Measurements from ENCODE around the gene KCNQ5.

The KCNQ5 gene

DNA sequence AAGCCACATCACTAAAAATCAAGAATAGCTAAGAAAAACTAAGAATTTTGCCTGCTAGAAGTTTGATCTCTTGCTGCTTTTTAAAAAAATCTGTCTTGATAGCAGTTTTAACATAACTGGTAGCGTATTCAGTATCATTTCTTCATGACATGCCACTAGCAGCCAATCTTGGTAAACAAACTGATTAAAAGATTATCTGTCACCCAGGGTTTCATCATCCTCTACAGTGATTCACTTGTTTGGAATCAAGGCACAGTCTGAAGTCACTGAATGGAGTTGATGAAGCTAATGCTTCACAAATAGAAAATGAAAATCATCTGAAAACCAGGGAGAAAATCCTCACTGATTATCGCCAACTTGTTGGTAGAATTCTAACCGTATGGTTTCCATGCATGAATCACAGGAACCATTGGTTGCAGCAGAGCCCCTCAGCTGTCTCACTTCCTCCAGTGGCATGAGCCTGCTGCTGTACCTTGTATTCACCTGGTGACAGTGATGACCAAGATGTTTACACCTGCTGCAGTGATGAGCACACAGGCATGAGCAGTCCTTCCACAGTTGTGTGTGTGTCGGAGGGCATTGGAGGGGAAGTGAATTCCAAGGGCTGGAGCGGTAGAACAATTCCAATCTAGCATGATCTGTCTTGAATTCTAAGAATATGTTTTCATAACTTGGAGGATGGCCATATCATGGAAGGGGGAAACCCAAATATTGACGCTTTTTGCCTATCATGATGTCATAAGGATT is 328.4 kb downstream of the KCNQ5 start:
- Histone ChIP-seq H2AFZ (no peak overlapping the region), H3K9ac (no peak overlapping the region), H3K9me3 (ENCODE audit: control insufficient read depth, low read length) (no peaks in the 10 kb centered on the region), H3K4me3 (ENCODE audit: low read depth, low read length) (no peak overlapping the region), H3K27ac (no peak overlapping the region), H3K79me2 (no peaks in the 10 kb centered on the region), H3K36me3 (ENCODE audit: control insufficient read depth, insufficient read depth, low read length) (no peaks in the 10 kb centered on the region), H3K4me1 (no peaks in the 10 kb centered on the region), H3K4me2 (ENCODE audit: low read length) (no peak overlapping the region), H3K27me3 (ENCODE audit: control insufficient read depth, insufficient read depth, low read length) (no peaks in the 10 kb centered on the region)
- TF ChIP-seq, protein P1, sequence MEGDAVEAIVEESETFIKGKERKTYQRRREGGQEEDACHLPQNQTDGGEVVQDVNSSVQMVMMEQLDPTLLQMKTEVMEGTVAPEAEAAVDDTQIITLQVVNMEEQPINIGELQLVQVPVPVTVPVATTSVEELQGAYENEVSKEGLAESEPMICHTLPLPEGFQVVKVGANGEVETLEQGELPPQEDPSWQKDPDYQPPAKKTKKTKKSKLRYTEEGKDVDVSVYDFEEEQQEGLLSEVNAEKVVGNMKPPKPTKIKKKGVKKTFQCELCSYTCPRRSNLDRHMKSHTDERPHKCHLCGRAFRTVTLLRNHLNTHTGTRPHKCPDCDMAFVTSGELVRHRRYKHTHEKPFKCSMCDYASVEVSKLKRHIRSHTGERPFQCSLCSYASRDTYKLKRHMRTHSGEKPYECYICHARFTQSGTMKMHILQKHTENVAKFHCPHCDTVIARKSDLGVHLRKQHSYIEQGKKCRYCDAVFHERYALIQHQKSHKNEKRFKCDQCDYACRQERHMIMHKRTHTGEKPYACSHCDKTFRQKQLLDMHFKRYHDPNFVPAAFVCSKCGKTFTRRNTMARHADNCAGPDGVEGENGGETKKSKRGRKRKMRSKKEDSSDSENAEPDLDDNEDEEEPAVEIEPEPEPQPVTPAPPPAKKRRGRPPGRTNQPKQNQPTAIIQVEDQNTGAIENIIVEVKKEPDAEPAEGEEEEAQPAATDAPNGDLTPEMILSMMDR (IDR thresholded peaks at IDR 0.05), result no peak

DNA sequence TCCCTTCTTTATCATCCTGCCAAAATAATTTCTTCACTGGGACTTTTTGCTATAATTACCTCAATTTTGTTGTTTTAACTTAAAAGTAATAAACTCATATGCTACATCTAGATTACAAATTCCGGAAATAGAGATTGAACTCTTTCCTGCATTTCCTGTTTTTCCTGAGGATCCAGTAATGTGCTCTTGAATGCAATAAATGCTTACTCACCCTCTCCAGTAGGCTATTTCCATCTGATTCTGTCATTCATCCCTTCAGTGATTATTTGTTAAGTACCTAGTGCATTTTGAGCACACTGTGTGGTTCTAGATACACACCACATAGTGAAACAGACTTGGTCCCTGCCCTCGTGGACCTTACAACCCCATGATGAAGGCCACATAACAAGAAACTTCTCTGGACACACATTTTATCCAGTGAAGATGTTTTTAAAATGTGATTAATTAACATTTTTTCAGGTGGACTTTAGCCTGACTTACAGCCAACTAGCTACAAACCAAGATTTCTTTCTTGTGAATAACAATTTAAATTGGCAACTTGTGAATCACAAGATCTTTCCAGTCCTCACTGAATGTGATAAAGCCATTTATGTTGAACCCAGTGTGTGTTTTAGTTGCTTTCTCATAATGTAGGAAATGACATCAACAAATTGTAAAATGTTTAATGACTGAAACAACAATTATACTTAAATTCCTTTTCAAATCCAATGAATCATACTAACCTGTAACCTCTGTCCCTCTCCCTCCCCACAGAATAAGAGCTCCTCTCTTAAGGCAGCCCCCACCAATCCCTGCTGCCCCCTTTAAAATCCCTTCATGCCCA is 331.2 kb downstream of the KCNQ5 start:
- Histone ChIP-seq H3K9me3 (ENCODE audit: control insufficient read depth, low read length) (no peaks in the 10 kb centered on the region), H3K79me2 (no peaks in the 10 kb centered on the region), H3K27ac (no peak overlapping the region), H2AFZ (no peak overlapping the region), H3K4me1 (no peaks in the 10 kb centered on the region), H3K4me2 (ENCODE audit: low read length) (no peak overlapping the region), H3K36me3 (ENCODE audit: control insufficient read depth, insufficient read depth, low read length) (no peaks in the 10 kb centered on the region), H3K27me3 (ENCODE audit: control insufficient read depth, insufficient read depth, low read length) (no peaks in the 10 kb centered on the region), H3K9ac (no peak overlapping the region), H3K4me3 (ENCODE audit: low read depth, low read length) (no peak overlapping the region)
- TF ChIP-seq, protein P1 (IDR thresholded peaks at IDR 0.05), result no peak

DNA sequence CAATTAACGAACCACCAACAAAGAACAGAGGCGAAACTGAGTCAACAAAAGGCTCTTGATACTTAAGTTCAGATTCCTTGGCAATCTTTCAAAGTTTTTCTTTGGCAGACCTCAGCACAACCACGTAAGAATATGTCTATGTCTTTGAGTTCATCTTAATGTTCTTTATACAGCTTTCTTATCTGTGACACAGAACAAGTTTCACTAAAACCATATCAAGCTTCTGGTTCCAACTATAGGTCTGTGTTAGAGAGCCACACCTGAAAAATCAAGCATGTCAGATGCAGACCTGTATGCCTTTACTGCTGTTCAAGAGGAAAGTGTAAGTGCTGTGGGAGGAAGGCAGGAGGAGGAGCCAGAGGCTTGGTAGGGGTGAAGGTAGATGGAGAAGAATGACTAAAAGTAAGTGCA is 332.1 kb downstream of the KCNQ5 start:
- TF ChIP-seq, protein P1 (IDR thresholded peaks at IDR 0.05), result no peak
- Histone ChIP-seq H2AFZ (peak overlapping the region; percentile 19), H3K9me3 (ENCODE audit: control insufficient read depth, low read length) (no peaks in the 10 kb centered on the region), H3K27me3 (ENCODE audit: control insufficient read depth, insufficient read depth, low read length) (no peaks in the 10 kb centered on the region), H3K4me3 (ENCODE audit: low read depth, low read length) (no peak overlapping the region), H3K4me2 (ENCODE audit: low read length) (no peak overlapping the region), H3K27ac (no peak overlapping the region), H3K79me2 (no peaks in the 10 kb centered on the region), H3K36me3 (ENCODE audit: control insufficient read depth, insufficient read depth, low read length) (no peaks in the 10 kb centered on the region), H3K4me1 (no peaks in the 10 kb centered on the region), H3K9ac (no peak overlapping the region)

DNA sequence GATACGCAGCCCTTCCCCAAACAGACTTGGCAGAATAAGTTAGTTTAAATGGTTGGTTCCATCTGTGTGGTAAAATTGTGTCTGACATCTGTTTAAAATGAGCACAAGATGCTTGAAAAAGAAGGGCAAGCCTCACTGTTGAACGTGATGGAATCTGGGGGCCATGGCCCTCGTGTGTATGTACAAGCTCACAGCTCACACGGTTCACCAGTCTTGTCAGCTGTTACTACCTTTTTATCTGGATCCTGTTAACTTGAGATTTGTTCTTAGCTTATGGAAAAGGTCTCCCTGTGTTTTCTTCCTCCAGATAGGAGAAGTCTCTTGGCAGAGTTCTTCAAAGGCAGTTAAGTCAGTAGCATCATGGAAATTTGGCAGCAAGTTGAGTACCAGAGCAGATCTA is 332.9 kb downstream of the KCNQ5 start:
- Histone ChIP-seq H3K79me2 (no peaks in the 10 kb centered on the region), H3K36me3 (ENCODE audit: control insufficient read depth, insufficient read depth, low read length) (no peaks in the 10 kb centered on the region), H3K9ac (no peak overlapping the region), H3K27me3 (ENCODE audit: control insufficient read depth, insufficient read depth, low read length) (no peaks in the 10 kb centered on the region), H2AFZ (no peak overlapping the region), H3K4me3 (ENCODE audit: low read depth, low read length) (no peak overlapping the region), H3K4me2 (ENCODE audit: low read length) (no peak overlapping the region), H3K27ac (no peak overlapping the region), H3K4me1 (no peaks in the 10 kb centered on the region), H3K9me3 (ENCODE audit: control insufficient read depth, low read length) (no peaks in the 10 kb centered on the region)
- TF ChIP-seq, protein P1 (IDR thresholded peaks at IDR 0.05), result no peak

Measured in parathyroid adenoma (tissue), 2 donors.